GM06990 (cell line): ENCODE results near the gene VANGL1.

ENCODE experiments used
- DNase-seq: peaks from one replicate; pipeline ENCODE4 v3.0.0-alpha.2; 2011; ENCODE audit not compliant: insufficient read length; ENCODE audit errors: extremely low read depth
- H3K27me3 ChIP-seq: replicated peaks from 2 replicates; pipeline ENCODE4 v1.6.0; 2011; ENCODE audit warnings: low read length; ENCODE audit not compliant: control insufficient read depth, insufficient read depth
- H3K36me3 ChIP-seq: 2 replicates; pipeline ENCODE4 v1.5.1; 2011; ENCODE audit warnings: low read length; ENCODE audit not compliant: control insufficient read depth, insufficient read depth
- H3K4me3 ChIP-seq: replicated peaks from 2 replicates; pipeline ENCODE4 v1.5.1; 2011; ENCODE audit warnings: low read depth, mild to moderate bottlenecking, control low read depth, low read length
- CTCF ChIP-seq: IDR thresholded peaks from 2 replicates; pipeline ENCODE4 v1.5.1; 2011; ENCODE audit warnings: low read length, control low read depth, mild to moderate bottlenecking, inconsistent platforms; ENCODE audit not compliant: insufficient read depth, poor library complexity, severe bottlenecking

Gene VANGL1

DNA sequence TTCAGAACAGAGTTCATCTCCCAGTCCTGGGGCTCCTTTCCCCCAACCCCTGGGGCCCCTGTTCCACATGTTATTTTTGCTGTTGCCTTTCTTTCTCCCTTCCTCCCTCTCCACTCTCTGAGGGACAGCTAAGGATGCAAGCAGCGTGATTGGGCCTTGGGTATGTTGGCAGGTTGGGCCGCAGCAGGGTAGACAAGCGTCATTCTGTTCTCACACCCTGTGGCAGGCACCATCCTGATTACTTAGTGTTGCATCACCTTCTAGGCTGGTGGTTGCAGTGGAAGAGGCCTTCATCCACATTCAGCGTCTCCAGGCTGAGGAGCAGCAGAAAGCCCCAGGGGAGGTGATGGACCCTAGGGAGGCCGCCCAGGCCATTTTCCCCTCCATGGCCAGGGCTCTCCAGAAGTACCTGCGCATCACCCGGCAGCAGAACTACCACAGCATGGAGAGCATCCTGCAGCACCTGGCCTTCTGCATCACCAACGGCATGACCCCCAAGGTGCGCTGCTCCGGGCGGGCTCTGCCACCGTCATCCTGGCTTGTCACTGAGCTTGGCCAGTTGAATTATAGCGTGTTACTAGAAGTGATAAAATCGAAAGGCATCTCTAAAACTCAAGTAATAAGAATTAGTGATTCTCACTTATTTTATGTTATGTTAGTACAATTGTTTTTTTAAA, 43.4 kb downstream of the VANGL1 start:
- Histone ChIP-seq H3K36me3 (peaks cover 3% of the 10 kb centered on the region), H3K27me3 (no peaks in the 10 kb centered on the region), H3K4me3 (no peak overlapping the region)
- DNase-seq: no peak
- no peak for TF ChIP-seq CTCF

GRCh38 chr1:115687744-115688143, 46.0 kb downstream of the VANGL1 start:
- H3K36me3 ChIP-seq: peaks cover 3% of the 10 kb centered on the region
- no peak for DNase-seq
- H3K4me3 ChIP-seq: no peak overlapping the region
- H3K27me3 ChIP-seq: no peaks in the 10 kb centered on the region
- TF ChIP-seq CTCF: no peak

DNA sequence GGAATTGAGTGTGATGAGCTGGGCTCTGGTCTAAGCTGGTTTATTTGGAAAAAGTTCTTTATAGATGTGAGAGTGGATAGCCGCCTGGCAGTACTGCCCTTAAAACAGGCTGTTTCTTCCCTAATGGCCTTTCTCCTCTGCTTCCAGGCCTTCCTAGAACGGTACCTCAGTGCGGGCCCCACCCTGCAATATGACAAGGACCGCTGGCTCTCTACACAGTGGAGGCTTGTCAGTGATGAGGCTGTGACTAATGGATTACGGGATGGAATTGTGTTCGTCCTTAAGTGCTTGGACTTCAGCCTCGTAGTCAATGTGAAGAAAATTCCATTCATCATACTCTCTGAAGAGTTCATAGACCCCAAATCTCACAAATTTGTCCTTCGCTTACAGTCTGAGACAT, 49.2 kb downstream of the VANGL1 start:
- no peak for TF ChIP-seq CTCF

DNA sequence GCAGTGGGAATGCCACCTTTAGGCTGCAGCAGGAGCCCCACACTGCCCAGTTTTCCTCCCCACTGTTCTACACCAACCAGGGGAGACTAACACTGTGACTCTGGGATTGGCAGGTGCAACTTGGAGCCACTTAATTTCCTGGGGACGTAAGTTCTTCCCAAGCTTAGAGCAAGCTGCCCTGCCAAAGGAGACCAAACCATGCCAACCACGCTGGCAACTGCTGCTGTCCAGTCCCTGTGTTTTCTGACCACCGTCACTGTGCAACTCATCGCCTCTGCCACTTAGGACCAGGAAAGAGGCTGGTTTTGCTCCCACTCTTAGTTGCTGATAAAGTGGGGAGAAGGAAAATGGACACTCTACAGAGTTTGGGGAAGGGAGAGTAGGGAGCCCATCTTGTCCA, 50.5 kb downstream of the VANGL1 start:
- no peak overlapping the region for H3K4me3 ChIP-seq
- no peak for TF ChIP-seq CTCF
- DNase-seq: no peak
- H3K36me3 ChIP-seq: no peaks in the 10 kb centered on the region; the same call in 1 of the 2 replicates
- H3K27me3 ChIP-seq: no peaks in the 10 kb centered on the region

More for the DNA sequence above, 49.2 kb downstream of the VANGL1 start:
- Histone ChIP-seq H3K36me3 (no peaks in the 10 kb centered on the region; the same call in 1 of the 2 replicates), H3K4me3 (no peak overlapping the region), H3K27me3 (no peaks in the 10 kb centered on the region)
- DNase-seq: no peak

DNA sequence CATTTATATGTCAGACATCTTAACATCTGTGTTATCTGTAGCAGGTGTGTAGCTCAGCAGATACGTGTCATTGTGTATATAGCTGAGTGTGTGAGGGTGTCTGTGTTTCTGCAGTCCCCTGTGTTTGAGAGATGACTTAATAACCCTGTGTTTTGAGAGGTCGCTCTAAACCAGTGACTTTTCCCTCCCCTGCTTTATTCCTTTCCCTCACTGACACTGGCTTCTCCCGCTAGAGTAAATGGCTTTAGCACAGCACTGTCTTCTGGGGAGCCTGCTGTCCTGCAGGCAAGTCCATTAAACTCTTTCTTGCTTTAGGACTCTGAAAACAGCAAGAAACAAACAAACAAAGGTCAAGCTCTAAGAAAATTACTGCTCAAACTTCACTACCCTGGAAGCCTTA, 53.0 kb downstream of the VANGL1 start:
- no peaks in the 10 kb centered on the region for H3K27me3 ChIP-seq
- no peaks in the 10 kb centered on the region; the same call in 1 of the 2 replicates for H3K36me3 ChIP-seq
- no peak for DNase-seq
- H3K4me3 ChIP-seq: no peak overlapping the region
- TF ChIP-seq CTCF: no peak

- H3K36me3 ChIP-seq: no peaks in the 10 kb centered on the region; the same call in 1 of the 2 replicates
- TF ChIP-seq CTCF: no peak
- H3K4me3 ChIP-seq: no peak overlapping the region
- DNase-seq: no peak
- no peaks in the 10 kb centered on the region for H3K27me3 ChIP-seq
Observed at GRCh38 chr1:115697619-115698018, 55.8 kb downstream of the VANGL1 start.
